Anterior cingulate cortex (tissue), 58 donors: Measurements from ENCODE around the gene MICOS13.
"Not testable (repeated sequence)": the region's sequence is repeated elsewhere in the genome, so short reads cannot be mapped to it uniquely, and the experiment has no call there.

Experiments used
- DNase-seq, 58 donors: peaks; one replicate each; lab custom pipeline; 2025; lab: John Stamatoyannopoulos, UW

Gene MICOS13

GRCh38 chr19:5702053-5702410, 21.7 kb upstream of the MICOS13 start:
- DNase-seq: not testable (repeated sequence)

DNA sequence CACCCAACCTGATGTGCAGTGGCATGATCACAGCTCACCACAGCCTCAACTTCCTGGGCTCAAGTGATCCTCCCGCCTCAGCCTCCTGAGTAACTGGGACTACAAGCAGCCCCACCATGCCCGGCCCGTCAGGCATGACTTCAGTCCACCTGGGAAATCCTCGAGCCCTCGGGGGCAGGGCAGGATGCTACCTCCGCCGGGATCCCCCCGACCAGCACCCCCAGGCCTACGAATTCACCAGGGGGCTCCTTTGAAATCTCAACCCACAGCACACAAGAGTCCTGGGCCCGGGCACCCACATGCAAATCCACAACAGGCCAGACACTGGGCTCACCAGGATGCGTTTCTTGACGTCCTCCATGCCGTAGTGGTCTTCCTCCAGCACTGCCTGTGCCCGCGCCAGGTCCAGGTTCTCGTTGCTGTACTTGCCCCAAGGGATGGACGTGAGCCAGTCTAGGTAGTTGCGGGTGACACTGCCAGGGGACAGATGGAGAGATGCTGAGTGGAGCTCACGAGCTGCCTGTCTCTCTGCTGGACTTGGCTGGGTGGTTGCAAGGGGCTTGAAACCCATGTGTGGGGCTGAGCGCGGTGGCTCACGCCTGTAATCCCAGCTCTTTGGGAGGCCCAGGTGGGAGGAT, 20.3 kb upstream of the MICOS13 start:
- no peak for DNase-seq

- DNase-seq: no peak
Measured at GRCh38 chr19:5698635-5699422, 18.5 kb upstream of the MICOS13 start.

DNA sequence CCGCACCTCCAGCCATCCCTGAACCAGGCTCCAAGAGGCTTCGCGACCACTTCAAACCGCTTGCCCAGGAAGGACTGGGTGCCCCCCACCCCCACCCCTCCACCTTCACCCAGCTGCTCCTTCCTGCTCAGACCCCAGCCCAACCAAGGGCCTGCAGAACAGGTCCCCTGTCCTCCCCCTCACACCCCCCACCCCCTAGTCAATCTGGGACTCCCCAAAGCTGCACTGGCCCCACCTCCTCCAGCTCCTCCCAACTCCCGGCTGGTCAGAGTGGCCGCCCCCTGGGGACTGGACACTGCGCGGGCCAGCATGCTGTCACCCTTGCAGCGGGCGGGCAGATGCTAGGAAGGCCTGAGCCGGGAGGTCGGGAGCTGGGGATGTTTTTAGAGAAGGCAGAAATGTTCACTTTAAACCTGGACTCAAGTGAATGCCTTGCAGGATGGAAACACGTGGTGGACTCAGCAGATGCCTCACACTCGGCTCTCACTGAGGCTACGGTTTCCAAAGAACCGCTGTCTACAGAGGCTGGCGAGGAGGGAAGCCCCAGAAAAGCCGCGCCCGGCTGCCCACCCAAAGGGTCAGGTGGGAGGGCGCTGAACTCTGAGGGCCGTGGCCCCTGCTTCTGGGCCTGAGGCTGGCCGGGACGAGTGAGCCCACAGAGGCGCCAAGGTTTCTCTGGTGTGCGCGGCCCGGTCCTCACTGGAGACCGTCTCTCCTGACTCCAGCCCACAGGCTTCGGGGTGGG, 17.7 kb upstream of the MICOS13 start:
- no peak for DNase-seq

- no peak for DNase-seq
Measured at GRCh38 chr19:5697022-5697889, 16.9 kb upstream of the MICOS13 start.

- DNase-seq: no peak
Measured at GRCh38 chr19:5696196-5697021, 16.1 kb upstream of the MICOS13 start.

- DNase-seq: no peak
Measured at GRCh38 chr19:5695649-5696195, 15.4 kb upstream of the MICOS13 start.

DNA sequence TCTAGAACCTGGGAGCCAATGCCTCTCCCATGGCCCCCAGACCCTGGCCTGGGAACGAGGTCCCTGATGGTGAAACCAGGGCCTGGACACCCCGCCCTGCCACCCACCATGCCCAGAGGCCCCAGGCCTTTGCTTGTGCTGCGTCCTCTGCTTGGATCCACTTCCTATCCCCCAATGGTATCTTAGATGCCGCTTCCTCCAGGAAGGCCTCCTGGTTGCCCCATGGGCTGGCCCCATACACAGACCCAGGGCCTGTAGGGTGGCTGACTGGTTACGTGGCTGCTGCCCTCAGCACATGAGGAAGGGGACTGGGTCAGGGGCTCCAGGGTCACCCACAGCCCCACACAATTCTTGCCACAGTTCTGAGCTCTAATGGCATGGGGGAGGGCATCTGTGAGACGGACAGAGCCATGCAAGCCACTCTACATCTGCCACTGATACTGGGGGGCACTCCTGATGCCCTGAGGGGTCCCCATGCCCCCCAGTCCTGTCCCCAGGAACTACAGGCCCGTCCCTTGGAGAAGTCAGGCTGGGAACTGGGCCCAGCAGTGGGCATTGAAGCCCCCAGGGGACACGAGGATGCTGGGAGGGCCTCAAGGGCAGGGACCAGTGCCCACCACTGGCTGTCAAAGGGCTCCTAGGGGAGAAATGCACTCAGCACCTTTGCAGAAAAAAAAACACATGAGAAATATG, 14.8 kb upstream of the MICOS13 start:
- no peak for DNase-seq

DNA sequence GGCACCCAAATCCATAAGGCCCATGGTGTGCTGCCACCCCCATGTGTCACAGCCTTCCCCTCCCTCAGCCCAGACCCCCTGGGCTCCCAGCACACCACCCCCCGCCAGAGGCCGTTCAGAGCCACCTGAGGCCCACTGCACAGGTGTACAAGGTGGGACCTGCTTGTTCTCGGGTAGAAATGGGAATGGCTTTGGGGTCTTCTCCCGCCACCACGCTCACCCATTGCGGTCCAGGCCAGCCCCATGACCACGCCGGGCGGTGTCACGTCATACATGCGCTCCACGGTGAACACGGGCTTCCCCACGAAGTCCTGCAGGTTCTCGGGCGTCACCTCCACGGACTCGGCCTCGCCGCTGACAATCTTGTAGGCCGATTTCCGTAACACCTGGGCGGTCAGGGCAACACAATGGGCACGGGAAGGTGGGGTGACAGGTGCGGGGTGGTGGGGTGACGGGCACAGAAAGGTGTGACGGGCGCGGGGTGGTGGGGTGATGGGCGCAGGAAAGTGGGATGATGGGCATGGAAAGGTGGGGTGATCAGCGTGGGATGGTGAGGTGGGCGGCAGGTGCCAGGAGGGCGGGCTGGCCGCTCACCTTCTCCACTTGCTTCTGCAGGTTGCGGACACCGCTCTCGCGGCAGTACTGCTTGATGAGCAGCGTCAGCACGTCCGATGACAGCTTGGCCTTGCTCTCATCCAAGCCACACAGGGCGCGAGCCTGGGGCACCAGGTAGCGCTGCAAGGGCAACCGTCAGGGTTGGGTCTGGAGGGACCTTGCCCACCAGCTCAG, 14.0 kb upstream of the MICOS13 start:
- no peak for DNase-seq

GRCh38 chr19:5693195-5694166, 13.2 kb upstream of the MICOS13 start:
- no peak for DNase-seq

DNA sequence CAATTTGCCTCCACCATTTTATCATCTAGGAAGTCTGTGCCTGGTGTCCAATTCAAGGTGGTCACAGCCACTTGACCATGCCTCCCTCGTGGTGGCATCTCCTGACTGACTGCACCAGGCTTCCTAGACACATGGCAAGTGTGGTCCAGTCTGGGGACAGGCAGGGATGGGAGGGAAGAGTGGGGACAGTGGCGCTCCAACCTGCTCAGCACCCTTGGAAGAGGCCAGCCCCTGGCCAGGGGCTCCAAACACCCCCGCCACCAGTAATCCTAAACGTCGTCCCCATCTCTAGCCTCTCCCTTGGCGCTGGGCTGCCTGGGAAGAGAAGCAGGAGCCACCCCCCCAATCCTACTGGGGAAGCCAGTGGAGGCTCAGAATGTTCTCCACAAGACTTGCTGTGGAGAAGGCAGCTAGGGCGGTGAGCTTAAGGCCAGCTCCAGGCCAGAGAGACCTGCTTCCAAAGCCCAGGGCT, 12.4 kb upstream of the MICOS13 start:
- DNase-seq: no peak

DNA sequence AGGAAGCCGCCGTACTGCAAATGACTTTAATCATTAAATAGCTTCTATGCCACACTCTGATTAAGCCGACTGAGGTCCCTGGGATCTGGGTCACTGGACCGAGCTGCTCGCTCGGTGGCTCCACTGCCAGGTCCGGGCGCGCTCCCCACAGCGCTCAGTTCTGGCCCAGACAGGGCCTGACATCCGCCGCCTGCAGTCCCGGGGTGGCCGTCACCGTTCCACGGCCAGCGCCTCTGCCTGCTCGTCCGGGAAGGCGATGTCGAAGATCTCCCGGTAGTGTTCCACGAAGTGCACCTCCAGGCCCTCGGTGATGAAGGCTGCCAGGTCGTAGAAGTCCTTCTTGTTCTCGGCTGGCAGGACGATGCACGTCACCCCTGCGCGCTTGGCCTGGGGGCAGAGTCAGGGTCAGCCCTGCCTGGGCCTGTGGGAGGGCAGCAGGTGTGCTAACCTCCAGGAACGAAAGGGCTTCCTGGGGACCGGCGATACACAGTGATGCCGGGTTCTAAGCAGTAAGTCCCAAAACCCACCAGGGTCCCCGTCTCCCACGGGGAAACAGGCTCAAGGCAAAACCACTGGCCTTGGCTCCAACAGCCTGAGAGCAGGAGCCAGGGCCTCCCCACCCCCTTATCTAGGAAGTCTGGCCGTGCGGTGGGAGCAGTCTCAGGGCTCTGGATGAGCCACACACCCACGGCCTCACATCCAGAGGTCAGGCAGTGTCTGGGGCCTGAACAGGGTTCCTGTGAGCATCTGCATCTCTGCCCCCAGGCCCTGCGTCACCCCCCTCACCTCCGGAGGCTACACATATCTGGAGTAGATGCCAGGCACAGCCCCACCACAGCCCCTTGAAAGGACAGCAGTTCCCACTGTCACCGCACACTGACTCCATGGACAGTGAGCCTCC, 11.8 kb upstream of the MICOS13 start:
- DNase-seq: peak in 5 of 58 donors; percentile 6 to 73 (median 47)

GRCh38 chr19:5690955-5691821, 10.9 kb upstream of the MICOS13 start:
- DNase-seq: peak in 32 of 58 donors; percentile 11 to 73 (median 36)
